ENCODE data around the gene TMEM60.
"Not testable (repeated sequence)": the region's sequence is repeated elsewhere in the genome, so short reads cannot be mapped to it uniquely, and the experiment has no call there.

TMEM60 gene

DNA sequence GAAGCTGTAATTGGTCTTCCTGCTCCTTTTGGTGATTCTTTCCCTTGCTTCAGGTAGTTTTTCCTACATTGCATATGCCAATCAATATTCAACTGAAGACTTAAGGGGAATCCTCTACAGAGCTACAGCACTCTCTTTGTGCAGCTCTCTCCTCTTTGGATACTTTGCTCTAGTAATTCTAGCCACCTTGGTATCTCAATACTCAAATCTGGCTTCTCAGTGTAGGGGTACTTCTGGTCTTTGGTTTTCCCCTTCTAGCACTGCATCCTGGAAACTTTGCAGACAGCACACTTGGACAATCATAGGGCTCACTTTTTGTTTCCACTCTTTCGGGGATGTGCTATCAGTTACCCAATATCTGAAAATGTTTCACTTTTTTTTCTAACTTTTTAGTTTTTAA, 10.3 kb upstream of the TMEM60 start:
- no peak for DNase-seq

- DNase-seq, result no peak
These were observed 8.2 kb upstream of the TMEM60 start for GRCh38 chr7:77806425-77806824.

DNA sequence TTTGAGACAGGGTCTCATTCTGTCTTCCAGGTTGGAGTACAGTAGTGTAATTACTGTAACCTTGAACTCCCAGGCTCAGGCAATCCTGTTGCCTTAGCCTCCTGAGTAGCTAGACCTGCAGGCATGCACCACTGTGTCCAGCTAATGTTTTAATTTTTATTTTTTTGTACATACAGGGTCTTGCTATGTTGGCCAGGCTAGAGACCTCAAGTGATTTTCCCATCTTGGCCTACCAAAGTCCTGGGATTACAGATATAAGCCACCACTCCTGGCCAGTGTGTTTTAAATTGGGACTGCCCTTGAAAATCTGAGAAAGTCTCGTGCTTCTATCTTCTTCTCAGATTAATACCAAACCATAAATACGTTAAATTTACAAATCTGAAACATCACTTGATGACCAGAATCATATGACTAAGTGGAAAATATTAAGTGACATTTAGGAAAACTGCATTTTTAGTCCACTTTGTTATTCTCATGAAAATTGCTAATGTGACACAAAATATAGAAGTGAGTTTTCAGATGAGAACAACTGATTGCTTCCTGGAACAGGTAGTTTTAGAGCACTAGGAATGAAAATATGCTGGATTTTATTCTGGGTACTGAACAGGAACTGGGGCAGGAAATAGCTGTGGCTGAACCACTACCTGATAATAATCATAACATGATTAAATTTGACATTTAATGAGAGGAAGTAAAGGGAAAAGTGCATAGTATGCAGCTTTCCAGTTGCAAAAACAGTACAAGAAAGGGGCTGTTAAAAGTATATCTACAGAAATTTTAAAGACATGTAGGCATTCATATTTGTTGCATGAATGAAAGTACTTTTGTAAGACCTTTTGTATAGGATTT, 4.5 kb upstream of the TMEM60 start:
- no peak for DNase-seq

GRCh38 chr7:77800730-77801129, 2.5 kb upstream of the TMEM60 start:
- no peak for DNase-seq

- no peak for DNase-seq
These were observed 1.9 kb upstream of the TMEM60 start for GRCh38 chr7:77800158-77800557.

DNA sequence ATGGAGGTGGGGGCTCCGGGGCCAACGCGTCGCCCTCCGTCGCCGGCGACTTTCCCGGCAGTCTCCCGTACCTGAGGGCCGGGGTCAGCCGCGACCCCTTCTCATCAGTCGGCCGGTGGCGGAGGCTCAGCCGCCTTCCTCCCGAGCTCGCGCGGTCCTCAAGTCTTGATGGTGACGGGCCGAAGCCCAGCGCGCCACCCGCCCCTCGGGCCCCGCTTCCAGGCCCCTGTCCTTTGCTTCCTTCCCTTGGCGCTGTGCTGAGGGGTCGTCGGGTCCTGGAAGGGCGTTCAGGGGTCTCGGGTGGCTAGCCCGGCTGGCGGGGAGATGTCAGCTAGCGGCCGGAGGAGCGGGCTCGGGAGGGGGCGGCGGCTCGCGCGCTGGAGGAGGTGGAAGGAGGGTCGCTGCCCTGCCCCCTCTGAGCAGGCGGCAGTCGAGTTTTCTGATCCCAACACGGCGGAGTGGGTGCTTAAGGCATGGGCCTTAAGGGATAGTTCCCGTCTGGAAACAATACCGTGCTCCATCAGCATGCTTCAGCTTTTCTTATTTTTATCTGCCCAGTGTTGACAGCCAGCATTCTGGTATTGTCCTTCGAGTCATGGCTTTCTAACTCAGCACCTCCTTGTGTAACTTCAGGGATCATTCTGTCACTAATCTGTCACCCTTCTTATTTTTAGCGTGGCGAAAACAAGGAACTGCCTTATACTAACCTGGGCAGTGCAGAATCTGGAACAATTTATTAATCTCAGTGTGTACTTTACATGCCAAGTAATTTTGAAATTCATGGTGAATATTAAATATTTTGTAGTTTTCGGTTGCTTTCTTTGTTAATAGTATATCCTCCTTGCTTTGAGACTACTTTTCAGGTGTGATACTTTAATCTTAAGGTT, 1.1 kb upstream of the TMEM60 start:
- no peak for DNase-seq

GRCh38 chr7:77797734-77798393, 370 bp downstream of the TMEM60 start:
- DNase-seq, result no peak

GRCh38 chr7:77796960-77797359, 1.3 kb downstream of the TMEM60 start:
- DNase-seq, result no peak

GRCh38 chr7:77796109-77796508, 2.1 kb downstream of the TMEM60 start:
- no peak for DNase-seq

- DNase-seq, result no peak
These were observed 4.2 kb downstream of the TMEM60 start for GRCh38 chr7:77794000-77794399.

DNA sequence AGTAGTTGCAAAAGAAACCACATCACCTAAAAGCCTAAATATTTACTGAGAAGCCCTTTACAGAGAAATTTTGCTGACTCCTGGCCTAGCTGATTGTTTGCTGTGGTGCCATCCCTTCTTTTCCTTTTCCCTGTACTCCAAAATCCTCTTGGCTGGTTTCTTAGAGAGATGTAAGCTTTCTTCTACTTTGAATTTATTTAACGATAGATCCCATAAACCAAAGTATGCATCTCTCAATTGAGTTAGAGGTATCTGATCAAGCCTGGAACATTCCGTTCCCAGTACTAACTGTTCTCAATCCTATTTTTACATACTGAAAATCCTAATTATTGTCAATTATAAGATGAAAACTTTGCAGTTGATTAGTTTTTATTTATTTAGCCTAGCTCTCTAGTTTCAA, 6.3 kb downstream of the TMEM60 start:
- DNase-seq, result no peak

GRCh38 chr7:77791336-77791735, 6.9 kb downstream of the TMEM60 start:
- no peak for DNase-seq

DNA sequence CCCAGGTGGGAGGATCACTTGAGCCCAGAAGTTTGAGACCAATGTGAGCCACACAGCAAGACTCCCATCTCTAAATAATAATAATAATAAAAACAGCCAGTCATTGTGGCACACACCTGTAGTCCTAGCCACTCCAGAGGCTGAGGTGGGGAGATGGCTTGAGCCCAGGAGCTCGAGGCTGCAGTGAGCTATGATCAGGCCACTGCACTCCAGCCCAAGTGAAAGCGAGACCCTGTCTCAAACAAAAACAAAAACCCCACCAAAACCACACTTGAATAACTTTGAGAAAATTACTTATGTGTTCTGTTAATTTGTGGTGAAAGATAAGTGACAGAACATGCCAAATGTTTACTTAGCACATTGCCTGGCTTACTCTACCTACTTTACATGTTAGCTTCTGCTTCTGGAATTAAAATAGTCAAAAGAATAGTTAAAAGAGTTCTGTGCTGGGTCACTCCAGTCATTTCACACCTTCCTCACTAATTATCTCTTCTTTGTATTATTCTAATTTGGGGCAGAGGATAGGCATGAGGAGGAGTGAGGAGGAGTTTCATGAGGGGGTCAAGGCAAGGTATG, 9.8 kb downstream of the TMEM60 start:
- no peak for DNase-seq

- no peak for DNase-seq
These were observed 11.5 kb downstream of the TMEM60 start for GRCh38 chr7:77786741-77787140.

GRCh38 chr7:77786018-77786417, 12.2 kb downstream of the TMEM60 start:
- DNase-seq, result no peak

DNA sequence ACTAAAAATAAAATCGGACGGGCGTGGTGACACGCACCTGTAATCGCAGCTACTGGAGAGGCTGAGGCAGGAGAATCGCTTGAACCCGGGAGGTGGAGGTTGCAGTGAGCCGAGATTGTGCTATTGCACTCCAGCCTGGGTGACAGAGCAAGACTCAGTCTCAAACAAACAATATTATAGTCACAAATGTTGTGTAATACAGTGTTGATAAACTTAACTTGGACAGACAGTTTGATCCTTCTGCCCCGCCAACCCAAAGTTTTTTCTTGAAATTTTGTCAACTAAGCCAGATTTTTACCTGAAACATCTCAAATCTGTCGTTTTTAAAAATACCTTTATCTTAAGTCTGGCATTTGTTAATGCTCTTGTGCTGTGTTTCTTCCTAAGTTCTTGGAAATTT, 13.8 kb downstream of the TMEM60 start:
- not testable (repeated sequence) for DNase-seq

GRCh38 chr7:77783545-77783944, 14.7 kb downstream of the TMEM60 start:
- DNase-seq, result no peak

DNA sequence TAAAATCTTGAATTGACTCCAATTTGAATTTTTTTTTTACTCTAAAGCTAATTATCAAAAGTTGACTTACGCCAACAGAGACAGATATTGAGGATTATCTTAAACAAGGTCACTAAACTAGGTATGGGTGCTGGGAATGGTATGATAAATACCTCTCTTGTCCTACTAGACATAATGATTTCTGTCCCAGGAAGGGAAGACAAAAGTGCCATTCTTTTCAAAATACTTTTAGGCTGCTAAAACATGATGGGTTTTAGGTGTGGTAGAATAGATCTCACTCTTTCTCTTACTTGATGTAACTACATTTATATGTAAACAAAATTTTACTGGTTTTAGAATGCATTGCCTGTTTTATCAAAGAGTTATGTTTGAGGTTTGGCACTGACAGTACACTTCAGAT, 15.1 kb downstream of the TMEM60 start:
- no peak for DNase-seq

DNA sequence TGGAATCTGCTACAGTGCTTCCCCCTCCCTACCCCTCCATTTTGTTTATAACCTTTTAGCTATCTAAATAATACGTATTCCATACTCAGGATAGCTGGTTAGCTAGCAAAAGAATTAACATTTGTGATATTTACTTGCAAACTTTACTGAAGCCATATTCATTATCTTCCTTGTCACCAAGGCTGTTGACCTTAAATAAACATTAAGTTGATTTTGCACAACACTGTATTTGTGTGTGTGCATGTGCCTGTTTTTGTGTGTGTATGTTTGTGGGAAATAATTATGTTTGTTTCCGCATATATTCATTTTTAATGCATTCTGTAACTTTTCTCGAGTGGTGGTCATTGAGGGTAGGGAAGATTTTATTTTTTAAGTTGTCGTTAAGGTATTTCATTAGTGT, 15.9 kb downstream of the TMEM60 start:
- DNase-seq, result no peak

GRCh38 chr7:77778535-77778934, 19.7 kb downstream of the TMEM60 start:
- no peak for DNase-seq

- DNase-seq, result no peak
These were observed 26.3 kb downstream of the TMEM60 start for GRCh38 chr7:77771901-77772300.

GRCh38 chr7:77770316-77770715, 27.9 kb downstream of the TMEM60 start:
- DNase-seq, result no peak

All from CD4-positive, alpha-beta T cell treated with Interleukin-15 for 1 hour (primary cell).